Trophoblast cell (in vitro differentiated cells and primary cell): ENCODE data around the gene KRT34.
"Not testable (repeated sequence)": the region's sequence is repeated elsewhere in the genome, so short reads cannot be mapped to it uniquely, and the experiment has no call there.

ENCODE experiments used
- DNase-seq, 2 donors: peaks; one replicate each; pipeline ENCODE4 v3.0.0-alpha.2; 2016
- H2AFZ ChIP-seq: 2 replicates; pipeline ENCODE4 v1.6.1; 2013; ENCODE audit warnings: low read length, moderate library complexity, mild to moderate bottlenecking; ENCODE audit not compliant: insufficient read depth, poor library complexity
- H2AK5ac ChIP-seq: 2 replicates; pipeline ENCODE4 v1.6.1; 2013; ENCODE audit warnings: mild to moderate bottlenecking, low read length
- H2BK120ac ChIP-seq: 2 replicates; pipeline ENCODE4 v1.6.1; 2013; ENCODE audit warnings: low read length, mild to moderate bottlenecking, moderate library complexity; ENCODE audit not compliant: insufficient read depth, poor library complexity
- H2BK12ac ChIP-seq: 2 replicates; pipeline ENCODE4 v1.6.1; 2013; ENCODE audit warnings: mild to moderate bottlenecking, low read length, moderate library complexity
- H2BK5ac ChIP-seq: 2 replicates; pipeline ENCODE4 v1.6.1; 2013; ENCODE audit warnings: low read length, low read depth, moderate library complexity, mild to moderate bottlenecking; ENCODE audit not compliant: poor library complexity
- H3K14ac ChIP-seq: 2 replicates; pipeline ENCODE4 v1.6.1; 2013; ENCODE audit warnings: mild to moderate bottlenecking, low read length
- H3K18ac ChIP-seq: 2 replicates; pipeline ENCODE4 v1.6.1; 2013; ENCODE audit warnings: mild to moderate bottlenecking, low read length
- H3K23ac ChIP-seq: 2 replicates; pipeline ENCODE4 v1.6.1; 2013; ENCODE audit warnings: low read length
- H3K27ac ChIP-seq: 2 replicates; pipeline ENCODE4 v1.5.1; 2013; ENCODE audit warnings: low read depth, mild to moderate bottlenecking, inconsistent platforms, low read length, moderate library complexity
- H3K27me3 ChIP-seq: 2 replicates; pipeline ENCODE4 v1.6.1; 2013; ENCODE audit warnings: inconsistent platforms, mild to moderate bottlenecking, low read length, moderate library complexity; ENCODE audit not compliant: insufficient read depth
- H3K36me3 ChIP-seq, 2 experiments: 1 replicate in 1 of 2; 2 replicates in 1 of 2; pipeline ENCODE4 v1.6.1; 2013; ENCODE audit warnings: low read length in 2 of 2, mild to moderate bottlenecking in 2 of 2, moderate library complexity in 1 of 2; ENCODE audit not compliant: insufficient read depth in 2 of 2, control insufficient read depth in 1 of 2
- H3K4ac ChIP-seq: 2 replicates; pipeline ENCODE4 v1.6.1; 2013; ENCODE audit warnings: low read depth, mild to moderate bottlenecking, low read length, moderate library complexity
- H3K4me1 ChIP-seq, 2 experiments: 1 replicate in 1 of 2; 2 replicates in 1 of 2; pipeline ENCODE4 v1.6.1; 2013; ENCODE audit warnings: low read length in 2 of 2, mild to moderate bottlenecking in 2 of 2, moderate library complexity in 1 of 2; ENCODE audit not compliant: insufficient read depth in 2 of 2, control insufficient read depth in 1 of 2
- H3K4me2 ChIP-seq: 2 replicates; pipeline ENCODE4 v1.6.1; 2013; ENCODE audit warnings: inconsistent platforms, mild to moderate bottlenecking, low read length, moderate library complexity
- H3K4me3 ChIP-seq: 2 replicates; pipeline ENCODE4 v1.5.1; 2013; ENCODE audit warnings: mild to moderate bottlenecking, low read depth, low read length, inconsistent platforms
- H3K79me1 ChIP-seq: one replicate; pipeline ENCODE4 v1.6.1; 2013; ENCODE audit warnings: low read length
- H3K79me2 ChIP-seq: 2 replicates; pipeline ENCODE4 v1.6.1; 2013; ENCODE audit warnings: low read length, mild to moderate bottlenecking; ENCODE audit not compliant: control insufficient read depth, insufficient read depth, poor library complexity
- H3K9ac ChIP-seq: 2 replicates; pipeline ENCODE4 v1.6.1; 2013; ENCODE audit warnings: mild to moderate bottlenecking, low read length
- H3K9me3 ChIP-seq: 2 replicates; pipeline ENCODE4 v1.6.1; 2013; ENCODE audit warnings: low read depth, mild to moderate bottlenecking, control low read depth, inconsistent platforms, low read length; ENCODE audit not compliant: insufficient read depth
- H4K12ac ChIP-seq: 2 replicates; pipeline ENCODE4 v1.6.1; 2013; ENCODE audit warnings: low read depth, mild to moderate bottlenecking, low read length, moderate library complexity
- H4K8ac ChIP-seq: 2 replicates; pipeline ENCODE4 v1.6.1; 2013; ENCODE audit warnings: low read depth, mild to moderate bottlenecking, low read length, moderate library complexity
- H4K91ac ChIP-seq: one replicate; pipeline ENCODE4 v1.6.1; 2013; ENCODE audit warnings: low read depth, mild to moderate bottlenecking, low read length, moderate library complexity
- WGBS: extraction: QIAGEN DNeasy Blood & Tissue Kit; methylation state at CpG from one replicate; pipeline ENCODE4 v1.1.7; 2013; ENCODE audit warnings: missing lambda C conversion rate; ENCODE audit not compliant: insufficient read length, insufficient coverage; ENCODE audit errors: extremely low coverage; 5-methylcytosine and 5-hydroxymethylcytosine counted together

KRT34 gene

GRCh38 chr17:41383690-41384089, 1.6 kb upstream of the KRT34 start:
- Histone ChIP-seq H2AK5ac (no peak overlapping the region), H4K8ac (no peak overlapping the region), H3K4me1 (peaks cover 0 to 4% of the 10 kb centered on the region in 2 experiments), H4K12ac (no peak overlapping the region), H3K79me1 (no peaks in the 10 kb centered on the region), H3K36me3 (no peaks in the 10 kb centered on the region), H2AFZ (no peak overlapping the region), H3K27ac (no peak overlapping the region), H3K4me2 (no peak overlapping the region), H3K9ac (no peak overlapping the region), H3K23ac (no peak overlapping the region), H3K27me3 (no peaks in the 10 kb centered on the region), H3K18ac (no peak overlapping the region), H2BK120ac (no peak overlapping the region), H3K14ac (no peak overlapping the region), H3K9me3 (peaks cover 3% of the 10 kb centered on the region), H2BK5ac (no peak overlapping the region), H4K91ac (no peak overlapping the region), H3K79me2 (no peaks in the 10 kb centered on the region), H2BK12ac (no peak overlapping the region), H3K4ac (no peak overlapping the region), H3K4me3 (no peak overlapping the region)
- peak in 1 of 2 donors; percentile 20 for DNase-seq
- WGBS = no CpG with 5 or more reads among the region's 1 CpG

- no peak overlapping the region for H3K9ac ChIP-seq
- H2BK120ac ChIP-seq = no peak overlapping the region
- H3K27me3 ChIP-seq = no peaks in the 10 kb centered on the region
- H3K36me3 ChIP-seq = no peaks in the 10 kb centered on the region
- no peaks in the 10 kb centered on the region for H3K79me2 ChIP-seq
- no peak overlapping the region for H4K12ac ChIP-seq
- no CpG with 5 or more reads among the region's 1 CpG for WGBS
- H3K4me1 ChIP-seq = peaks cover 3 to 7% of the 10 kb centered on the region in 2 experiments
- no peak overlapping the region for H3K4me3 ChIP-seq
- no peak overlapping the region for H3K4me2 ChIP-seq
- H3K14ac ChIP-seq = no peak overlapping the region
- H4K8ac ChIP-seq = no peak overlapping the region
- H3K27ac ChIP-seq = no peak overlapping the region
- H2BK5ac ChIP-seq = no peak overlapping the region
- H4K91ac ChIP-seq = no peak overlapping the region
- H2BK12ac ChIP-seq = no peak overlapping the region
- H3K4ac ChIP-seq = no peak overlapping the region
- no peaks in the 10 kb centered on the region for H3K79me1 ChIP-seq
- H3K23ac ChIP-seq = no peak overlapping the region
- H2AFZ ChIP-seq = no peak overlapping the region
- peaks cover 3% of the 10 kb centered on the region for H3K9me3 ChIP-seq
- no peak overlapping the region for H2AK5ac ChIP-seq
- peak in 1 of 2 donors; percentile 21 for DNase-seq
- no peak overlapping the region for H3K18ac ChIP-seq
Measured at GRCh38 chr17:41382394-41382793, 288 bp upstream of the KRT34 start.

GRCh38 chr17:41380091-41380490, 2.0 kb downstream of the KRT34 start:
- not testable (repeated sequence) for H3K4ac ChIP-seq, H4K91ac ChIP-seq, H3K9ac ChIP-seq, H3K9me3 ChIP-seq, H2AFZ ChIP-seq, H4K12ac ChIP-seq, H3K27ac ChIP-seq, H3K4me3 ChIP-seq, H4K8ac ChIP-seq, H3K23ac ChIP-seq, H3K27me3 ChIP-seq, H3K18ac ChIP-seq, H2BK5ac ChIP-seq, H3K14ac ChIP-seq, H3K36me3 ChIP-seq, H2BK120ac ChIP-seq, H3K79me2 ChIP-seq, H3K4me1 ChIP-seq, H2BK12ac ChIP-seq, H2AK5ac ChIP-seq, H3K4me2 ChIP-seq, H3K79me1 ChIP-seq
- DNase-seq = peak; percentile 47 to 78
- WGBS = no CpG with 5 or more reads among the region's 7 CpGs

GRCh38 chr17:41377546-41377945, 4.6 kb downstream of the KRT34 start:
- no CpG with 5 or more reads among the region's 2 CpGs for WGBS
- Histone ChIP-seq H4K91ac (no peak overlapping the region), H2BK12ac (no peak overlapping the region), H3K4ac (no peak overlapping the region), H3K18ac (no peak overlapping the region), H3K23ac (no peak overlapping the region), H2AFZ (no peak overlapping the region), H3K79me1 (no peaks in the 10 kb centered on the region), H2BK120ac (no peak overlapping the region), H3K4me3 (no peak overlapping the region), H2AK5ac (no peak overlapping the region), H3K4me1 (peaks cover 3 to 6% of the 10 kb centered on the region in 2 experiments), H4K8ac (no peak overlapping the region), H3K14ac (no peak overlapping the region), H3K9me3 (peaks cover 3% of the 10 kb centered on the region), H3K27me3 (no peaks in the 10 kb centered on the region), H3K9ac (no peak overlapping the region), H3K4me2 (no peak overlapping the region), H2BK5ac (no peak overlapping the region), H3K79me2 (no peaks in the 10 kb centered on the region), H4K12ac (no peak overlapping the region), H3K36me3 (no peaks in the 10 kb centered on the region), H3K27ac (no peak overlapping the region)
- DNase-seq = no peak
